Kidney (tissue), 14 donors: ENCODE results near the gene CUL7. TPM values are rescaled to one million over a fixed set of nuclear protein-coding genes. Genes with fewer than 3 reads are reported as not detected.

ENCODE experiments used
- DNase-seq, 5 donors: peaks; one replicate each; pipeline ENCODE4 v3.0.0-alpha.2; 2013 to 2020
- FAIRE-seq: peaks from 2 replicates; lab custom pipeline; 2012; peaks lifted over from hg19 to GRCh38; lab: Jason Lieb, UNC
- H3K27ac ChIP-seq, 2 donors: one replicate each; pipeline ENCODE4 v1.7.0; 2013; ENCODE audit warnings: low read depth in 2 of 2, low read length in 2 of 2, inconsistent platforms in 1 of 2
- H3K27me3 ChIP-seq: one replicate; pipeline ENCODE4 v1.7.1; 2013; ENCODE audit warnings: low read length, inconsistent platforms; ENCODE audit not compliant: control insufficient read depth, insufficient read depth
- H3K36me3 ChIP-seq, 3 donors: one replicate each; pipeline versions ENCODE4 v1.7.0 to v1.7.1; 2013; ENCODE audit warnings: low read length in 3 of 3, control low read depth in 1 of 3, inconsistent platforms in 1 of 3; ENCODE audit not compliant: insufficient read depth in 3 of 3, control insufficient read depth in 2 of 3
- H3K4me1 ChIP-seq, 3 donors: one replicate each; pipeline versions ENCODE4 v1.7.0 to v1.7.1; 2013; ENCODE audit warnings: low read length in 3 of 3, inconsistent platforms in 1 of 3, low read depth in 1 of 3; ENCODE audit not compliant: control insufficient read depth in 2 of 3, insufficient read depth in 2 of 3
- H3K4me3 ChIP-seq, 3 donors: one replicate each; pipeline versions ENCODE4 v1.7.0 to v1.8.1; 2013; ENCODE audit warnings: low read length in 3 of 3, control low read depth in 1 of 3, inconsistent platforms in 1 of 3
- H3K9ac ChIP-seq, 3 donors: one replicate each; pipeline versions ENCODE4 v1.7.0 to v1.7.1; 2013; ENCODE audit warnings: low read length in 3 of 3, control low read depth in 1 of 3, inconsistent platforms in 1 of 3
- H3K9me3 ChIP-seq, 3 donors: one replicate each; pipeline versions ENCODE4 v1.7.0 to v1.7.1; 2013; ENCODE audit warnings: low read length in 3 of 3, control low read depth in 1 of 3, inconsistent platforms in 1 of 3; ENCODE audit not compliant: control insufficient read depth in 2 of 3, insufficient read depth in 1 of 3
- intact Hi-C: fragments of 100-400 bp; cut with DNase I; formaldehyde crosslinking; loops from one replicate; pipeline ENCODE4 v1.11.1; 2022
- polyA plus RNA-seq: library from polyadenylated mRNA; stranded (reverse); fragments of 350-450 nt; fragmentation: Illumina TruSeq; extraction: RNeasy Lipid Tissue Mini Kit (QIAGEN cat#74804); gene quantifications from one replicate; pipeline ENCODE4 v1.2.3, GENCODE V29; 2014; ENCODE audit warnings: low read depth, low replicate concordance; ENCODE audit not compliant: insufficient read depth
- total RNA-seq: library from RNA; stranded (reverse); fragmentation: NEBNext Ultra II Directional; extraction: Animal tissue kit (Norgen Biotek cat#: 25700); gene quantifications from one replicate; pipeline ENCODE4 v1.2.1, GENCODE V29; 2021
- TF ChIP-seq, protein P1 (sequence below): IDR thresholded peaks from 3 replicates; pipeline ENCODE4 v1.5.1; 2012; ENCODE audit warnings: mild to moderate bottlenecking, moderate library complexity, borderline replicate concordance; ENCODE audit not compliant: insufficient read depth; ENCODE audit errors: extremely low read depth
- donor health status: control.
- donor health status: control.
- donor health status: control.
- donor health status: control.
- donor health status: control.
- donor health status: DM: yes; HTN: yes; CAD: no.
- donor health status: Normal renal cell carcinoma (clear cell type).

The CUL7 gene
- total and polyA plus RNA-seq, 2 donors from 2014 or later = 10.1 to 24.5 TPM

DNA sequence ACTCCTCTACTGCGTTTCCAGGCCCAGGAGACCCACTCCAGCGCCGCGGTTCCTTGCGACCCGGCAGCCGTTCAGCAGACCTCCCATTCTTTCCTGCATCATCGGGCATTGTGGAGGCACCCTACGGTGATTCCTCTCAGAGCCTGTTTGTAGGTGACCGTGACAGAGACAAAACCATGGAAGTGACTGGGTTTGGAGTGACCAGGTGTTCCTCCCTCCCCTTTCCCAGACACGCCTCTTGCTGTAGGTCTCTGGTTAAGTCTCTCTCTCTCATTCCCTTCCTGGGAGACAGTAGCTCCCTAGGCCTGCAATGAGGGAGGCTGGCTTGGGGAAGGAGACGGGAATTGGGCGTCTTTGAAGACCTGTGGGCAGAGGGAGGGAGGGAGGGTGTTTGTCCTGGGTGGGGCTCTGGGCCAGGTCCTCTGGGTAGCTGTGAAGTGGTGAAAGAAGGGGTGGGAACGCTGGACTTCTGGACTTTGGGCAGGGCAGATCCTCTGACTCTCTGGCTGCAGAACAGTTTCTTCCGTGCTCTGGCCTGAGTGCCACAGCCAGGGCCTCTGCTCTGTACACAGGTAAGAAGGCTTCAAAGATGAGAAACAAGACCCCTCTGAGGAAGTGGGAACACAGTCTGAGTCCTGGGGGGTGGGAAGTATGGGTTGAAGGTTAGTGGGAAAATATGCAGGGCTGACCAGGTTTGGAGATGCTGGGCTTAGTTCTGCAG is 6.5 kb upstream of the CUL7 start:
- intact Hi-C loops = no loop called here
- no peak for FAIRE-seq
- TF ChIP-seq, protein P1, sequence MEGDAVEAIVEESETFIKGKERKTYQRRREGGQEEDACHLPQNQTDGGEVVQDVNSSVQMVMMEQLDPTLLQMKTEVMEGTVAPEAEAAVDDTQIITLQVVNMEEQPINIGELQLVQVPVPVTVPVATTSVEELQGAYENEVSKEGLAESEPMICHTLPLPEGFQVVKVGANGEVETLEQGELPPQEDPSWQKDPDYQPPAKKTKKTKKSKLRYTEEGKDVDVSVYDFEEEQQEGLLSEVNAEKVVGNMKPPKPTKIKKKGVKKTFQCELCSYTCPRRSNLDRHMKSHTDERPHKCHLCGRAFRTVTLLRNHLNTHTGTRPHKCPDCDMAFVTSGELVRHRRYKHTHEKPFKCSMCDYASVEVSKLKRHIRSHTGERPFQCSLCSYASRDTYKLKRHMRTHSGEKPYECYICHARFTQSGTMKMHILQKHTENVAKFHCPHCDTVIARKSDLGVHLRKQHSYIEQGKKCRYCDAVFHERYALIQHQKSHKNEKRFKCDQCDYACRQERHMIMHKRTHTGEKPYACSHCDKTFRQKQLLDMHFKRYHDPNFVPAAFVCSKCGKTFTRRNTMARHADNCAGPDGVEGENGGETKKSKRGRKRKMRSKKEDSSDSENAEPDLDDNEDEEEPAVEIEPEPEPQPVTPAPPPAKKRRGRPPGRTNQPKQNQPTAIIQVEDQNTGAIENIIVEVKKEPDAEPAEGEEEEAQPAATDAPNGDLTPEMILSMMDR = no peak

DNA sequence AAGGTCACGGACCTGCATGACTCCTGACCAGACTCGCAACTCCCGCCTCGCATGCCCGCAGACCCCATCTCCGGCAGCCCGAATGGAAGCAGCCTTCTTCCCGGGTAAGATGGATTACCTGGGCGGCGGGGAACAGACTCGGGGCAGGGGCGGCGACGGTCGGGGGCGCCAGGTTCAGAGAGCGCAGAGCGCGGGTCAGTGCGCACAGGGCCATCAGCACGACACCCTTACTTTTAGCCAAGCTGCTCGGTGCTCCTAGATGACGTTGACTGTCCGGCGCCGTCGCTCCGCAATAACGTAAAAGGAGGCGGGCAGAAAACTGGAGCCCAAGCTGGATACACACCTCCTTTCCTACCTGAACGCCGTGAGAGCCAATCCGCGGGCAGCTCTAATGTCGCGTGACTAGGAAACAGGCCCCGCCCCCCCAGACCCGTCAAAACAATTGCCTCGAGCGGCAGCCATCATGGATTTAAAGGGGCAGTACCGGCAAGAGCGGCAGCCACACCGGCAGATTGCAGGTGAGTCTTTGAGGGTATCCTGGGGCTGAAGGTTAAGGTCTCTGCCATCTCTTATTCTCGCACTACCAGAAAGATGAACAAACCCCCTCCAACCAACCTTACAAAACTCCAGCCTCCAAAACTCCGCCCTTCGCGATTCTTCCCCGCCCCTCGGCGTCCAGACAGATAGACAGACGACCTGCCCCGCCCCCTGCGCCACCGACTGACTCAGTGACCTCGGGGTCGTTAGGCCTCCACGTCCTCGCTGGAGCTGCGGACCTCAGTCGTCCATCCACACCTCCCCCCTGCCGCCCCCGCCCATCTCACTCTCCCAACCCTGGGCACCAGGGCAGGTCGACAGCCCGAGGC is 5.8 kb upstream of the CUL7 start, which contains the start of the genes KLC4 and MRPL2:
KLC4 (plus strand) TSS at position 464 of the 866 bp plus-strand sequence. CDS start 1,705 bp downstream, outside the sequence.
MRPL2 (minus strand) TSS at position 267 of the 866 bp plus-strand sequence; CDS start at position 214, 53 bp downstream.
- Histone ChIP-seq H3K4me3 (peak within 1 kb of the TSS; percentile 96 to 99 (median 99)), H3K36me3 (peaks cover 0 to 27% (median 16%) of the 10 kb centered on the region in 3 donors), H3K4me1 (peaks cover 0 to 30% (median 3%) of the 10 kb centered on the region in 3 donors)

More for the DNA sequence above, 6.5 kb upstream of the CUL7 start:
- peak overlapping the region; percentile 96 to 99 (median 99) for H3K4me3 ChIP-seq
- H3K9me3 ChIP-seq = no peaks in the 10 kb centered on the region
- peak in 3 of 5 donors; percentile 25 to 52 (median 37) for DNase-seq
- H3K27ac ChIP-seq = peak overlapping the region; percentile 93
- peaks cover 0 to 32% (median 16%) of the 10 kb centered on the region in 3 donors for H3K36me3 ChIP-seq
- H3K9ac ChIP-seq = peak overlapping the region; percentile 77 to 99 (median 92)
- H3K27me3 ChIP-seq = no peaks in the 10 kb centered on the region
- H3K4me1 ChIP-seq = peaks cover 0 to 30% (median 3%) of the 10 kb centered on the region in 3 donors

DNA sequence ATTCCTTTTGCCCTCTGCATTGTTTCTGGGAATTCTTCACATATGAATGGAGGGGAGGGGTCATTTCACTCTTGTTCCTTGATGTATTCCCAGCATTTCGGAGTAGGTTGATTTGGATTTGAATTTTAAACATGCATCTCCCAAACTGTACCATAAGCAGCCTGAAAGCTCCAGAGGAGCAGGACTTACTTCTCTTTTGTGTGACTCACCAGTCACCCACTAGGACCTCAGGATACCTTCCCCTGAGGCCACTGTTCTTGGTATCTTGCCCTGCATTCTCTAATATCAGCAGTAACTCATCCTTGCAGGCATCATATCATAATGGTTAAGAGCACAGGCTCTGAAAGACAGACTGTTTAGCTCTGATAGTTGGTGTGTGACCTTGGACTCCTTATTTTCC is 4.9 kb upstream of the CUL7 start:
- peak overlapping the region; percentile 87 to 99 (median 99) for H3K4me3 ChIP-seq
- peaks cover 0 to 33% (median 6%) of the 10 kb centered on the region in 3 donors for H3K4me1 ChIP-seq
- H3K9me3 ChIP-seq = no peaks in the 10 kb centered on the region
- intact Hi-C loops = no loop called here
- FAIRE-seq (no peak), DNase-seq (no peak)
- peaks cover 0 to 26% (median 14%) of the 10 kb centered on the region in 3 donors for H3K36me3 ChIP-seq
- TF ChIP-seq, protein P1 = no peak
- H3K9ac ChIP-seq = peak overlapping the region; percentile 87 to 99 (median 97)
- H3K27ac ChIP-seq = no peak overlapping the region
- H3K27me3 ChIP-seq = no peaks in the 10 kb centered on the region

More for the DNA sequence above, 5.8 kb upstream of the CUL7 start, which contains the start of the genes KLC4 and MRPL2:
- Histone ChIP-seq H3K27ac (peak within 1 kb of the TSS; percentile 93), H3K9ac (peak within 1 kb of the TSS; percentile 92 to 99 (median 99)), H3K9me3 (no peaks in the 10 kb centered on the region), H3K27me3 (no peaks in the 10 kb centered on the region)
- FAIRE-seq (no peak), DNase-seq (peak; percentile 99 to 100 (median 99))
- intact Hi-C loops = no loop called here
- TF ChIP-seq, protein P1 = no peak
